GM12878 (cell line): Measurements from ENCODE around the gene RBBP9. TPM values are rescaled to one million over a fixed set of nuclear protein-coding genes. Genes with fewer than 3 reads are reported as not detected.
"Not testable (repeated sequence)": the region's sequence is repeated elsewhere in the genome, so short reads cannot be mapped to it uniquely, and the experiment has no call there.

Source experiments
- ATAC-seq: fragments of 200-7000 bp; cut with Tn5 transposase; 3 replicates; pipeline ENCODE4 v1.9.1; 2020; ENCODE audit warnings: mild to moderate bottlenecking, moderate library complexity
- BruUV-seq: library from RNA; stranded (reverse); fragments of 400-500 nt; replicated peaks from 2 replicates; lab custom pipeline; 2021; lab: Mats Ljungman, UMichigan
- CTCF ChIA-PET: fragments of 300-600 bp; sonication (Branson Sonifier 250); formaldehyde crosslinking; extraction: SDS; loops from one replicate; lab custom pipeline; 2021; ENCODE audit warnings: inconsistent platforms; lab: Yijun Ruan, JAX
- POLR2A ChIA-PET: fragments of 350-600 bp; formaldehyde crosslinking; extraction: SDS; loops from one replicate; lab custom pipeline; 2021; ENCODE audit warnings: inconsistent platforms; lab: Charles Lee
- RAD21 ChIA-PET: fragments of 300-600 bp; sonication (Branson Sonifier 250); formaldehyde crosslinking; loops from one replicate; lab custom pipeline; 2023; ENCODE audit warnings: antibody characterized with exemption; ENCODE audit not compliant: unreplicated experiment; lab: Charles Lee
- SMC1A ChIA-PET: fragments of 300-600 bp; sonication (Branson Sonifier 250); formaldehyde crosslinking; loops from one replicate; lab custom pipeline; 2023; ENCODE audit not compliant: unreplicated experiment, uncharacterized antibody; lab: Charles Lee
- DNase-seq: peaks from one replicate; pipeline ENCODE4 v3.0.0-alpha.2; 2011; ENCODE audit warnings: low read depth, low spot score
- FAIRE-seq: peaks from 3 replicates; lab custom pipeline; 2011; peaks lifted over from hg19 to GRCh38; lab: Jason Lieb, UNC
- H2AFZ ChIP-seq: 2 replicates; pipeline ENCODE4 v1.6.0; 2011; ENCODE audit warnings: low read depth, low read length, control low read depth; ENCODE audit not compliant: control insufficient read depth
- H3K27ac ChIP-seq: 2 replicates; pipeline ENCODE4 v1.5.1; 2011; ENCODE audit warnings: control low read depth; ENCODE audit not compliant: control insufficient read depth, insufficient read depth
- H3K27me3 ChIP-seq, 2 experiments: replicated peaks in 1 of 2; 2 replicates each; pipeline versions ENCODE4 v1.6.0 to v1.6.1; 2011; ENCODE audit warnings: low read length in 1 of 2; ENCODE audit not compliant: control insufficient read depth in 2 of 2, insufficient read depth in 2 of 2
- H3K36me3 ChIP-seq, 2 experiments: 2 replicates each; pipeline ENCODE4 v1.5.1; 2011; ENCODE audit warnings: low read length in 1 of 2; ENCODE audit not compliant: control insufficient read depth in 2 of 2, insufficient read depth in 2 of 2
- H3K4me1 ChIP-seq: 2 replicates; pipeline ENCODE4 v1.6.1; 2011; ENCODE audit warnings: mild to moderate bottlenecking, low read length, moderate library complexity, mixed read lengths; ENCODE audit not compliant: control insufficient read depth, insufficient read depth
- H3K4me2 ChIP-seq: 2 replicates; pipeline ENCODE4 v1.6.0; 2011; ENCODE audit warnings: control low read depth; ENCODE audit not compliant: control insufficient read depth, insufficient read depth
- H3K4me3 ChIP-seq: fragments of 200-600 bp; sonication (generic); 2 replicates; pipeline ENCODE4 v1.5.1; 2016
- H3K79me2 ChIP-seq: 2 replicates; pipeline ENCODE4 v1.6.0; 2011; ENCODE audit warnings: low read length; ENCODE audit not compliant: control insufficient read depth, insufficient read depth
- H3K9ac ChIP-seq: 2 replicates; pipeline ENCODE4 v1.8.0; 2011; ENCODE audit warnings: low read length, control low read depth, mixed read lengths; ENCODE audit not compliant: control insufficient read depth, insufficient read depth
- H3K9me3 ChIP-seq: replicated peaks from 3 replicates; pipeline ENCODE4 v1.5.1; 2011; ENCODE audit warnings: mild to moderate bottlenecking, low read length; ENCODE audit not compliant: control insufficient read depth, insufficient read depth
- H4K20me1 ChIP-seq: 2 replicates; pipeline ENCODE4 v1.6.0; 2011; ENCODE audit not compliant: control insufficient read depth, insufficient read depth
- MYB ChIP-seq: fragments of 150-350 bp; IDR thresholded peaks from 2 replicates; pipeline ENCODE4 v1.6.1; 2014; ENCODE audit warnings: mild to moderate bottlenecking, low read depth, low read length, borderline replicate concordance
- SMAD5 ChIP-seq: IDR thresholded peaks from 2 replicates; pipeline ENCODE4 v1.6.1; 2016; ENCODE audit warnings: antibody characterized with exemption, low read depth
- WGBS: methylation state at CpG from one replicate; pipeline ENCODE4 v1.1.6; 2016; ENCODE audit warnings: low lambda C conversion rate; ENCODE audit not compliant: insufficient replicate concordance, insufficient coverage; ENCODE audit errors: missing lambda C conversion rate; 5-methylcytosine and 5-hydroxymethylcytosine counted together
- in situ Hi-C: fragments of 300-500 bp; cut with MboI; formaldehyde crosslinking; loops from 9 replicates; pipeline ENCODE4 v1.14.3; 2018; ENCODE audit warnings: mixed read lengths
- intact Hi-C: fragments of 100-400 bp; cut with micrococcal nuclease; formaldehyde crosslinking; loops from one replicate; pipeline ENCODE4 v1.14.2; 2022; ENCODE audit not compliant: unreplicated experiment
- polyA plus RNA-seq, 11 experiments: library from polyadenylated mRNA; depleted of rRNA in 4 of 11; unstranded in 6 of 11; stranded (reverse) in 5 of 11; fragments of >200 nt; fragmentation: Nextera tagmentation in 4 of 11; fragmentation: Illumina TruSeq in 1 of 11; extraction: Ambion mirVana in 4 of 11; extraction: Trizol in 1 of 11; gene quantifications; 1 replicate in 1 of 11; 2 replicates in 10 of 11; pipeline versions ENCODE4 v1.2.1 to v1.2.3, GENCODE V29; 2011 to 2016; ENCODE audit warnings: inconsistent platforms in 2 of 11, missing spikeins in 2 of 11, low read depth in 1 of 11
- total RNA-seq, 4 experiments: library from RNA; depleted of rRNA in 3 of 4; stranded (reverse); fragments of >200 nt in 3 of 4; fragmentation: Illumina TruSeq in 1 of 4; extraction: Trizol in 1 of 4; gene quantifications; 2 replicates each; pipeline versions ENCODE4 v1.2.1 to v1.2.3, GENCODE V29; 2013 to 2021

Gene RBBP9
- total and polyA plus RNA-seq, 10 of the 15 experiments (the other 5 are each of a cell fraction or from before 2014, with no cell fraction given): 7.1 to 34.1 (median 16.0) TPM

- intact Hi-C loops, CTCF ChIA-PET, H2AFZ ChIP-seq: not testable (repeated sequence)
Measured at GRCh38 chr20:18501672-18502071, 4.6 kb upstream of the RBBP9 start.

GRCh38 chr20:18497603-18498002 is 578 bp upstream of the RBBP9 start:
- CTCF ChIA-PET: interaction anchor here (0.7 to 5.2 kb wide), 5 partner anchors 10 to 84 kb away, joined by 3 to 46 read pairs (median 3); partner anchors contain the start of genes POLR3F and SEC23B
- no peak for DNase-seq
- no peaks in the 10 kb centered on the region for H3K79me2 ChIP-seq
- no TSS peak for BruUV-seq
- no peaks in the 10 kb centered on the region for H3K4me1 ChIP-seq
- no peak overlapping the region for H3K27ac ChIP-seq
- TF ChIP-seq SMAD5 (no peak), MYB (no peak)
- H2AFZ ChIP-seq: peak overlapping the region; percentile 94
- POLR2A ChIA-PET: interaction anchor here (1.9 to 4.7 kb wide), 3 partner anchors 9 to 69 kb away, joined by 7 to 96 read pairs (median 20); partner anchors contain the start of genes DZANK1, POLR3F, SEC23B and SMIM26
- peak overlapping the region; percentile 73; the same call in 1 of the 2 replicates for H3K4me3 ChIP-seq
- RAD21 ChIA-PET: interaction anchor here (1.0 to 4.0 kb wide), 7 partner anchors 8 to 927 kb away, joined by 3 to 67 read pairs (median 4); partner anchors contain the start of genes DZANK1, POLR3F and SEC23B
- H3K4me2 ChIP-seq: no peak overlapping the region
- no peaks in the 10 kb centered on the region for H4K20me1 ChIP-seq
- in situ Hi-C loops (no loop called here), intact Hi-C loops (loop anchor here (1.0 to 2.0 kb wide), 2 partner anchors 10 to 69 kb away; partner anchors contain the start of genes SEC23B and SMIM26)
- H3K9me3 ChIP-seq: no peaks in the 10 kb centered on the region
- H3K9ac ChIP-seq: 0 out of 2 replicates have a peak overlapping the region, but pooled peaks have one; percentile 58
- H3K27me3 ChIP-seq: no peaks in the 10 kb centered on the region
- ATAC-seq: no peak
- SMC1A ChIA-PET: interaction anchor here (0.9 to 3.9 kb wide), 8 partner anchors 10 to 84 kb away, joined by 3 to 83 read pairs (median 5); partner anchors contain the start of genes DZANK1, POLR3F and SEC23B
- FAIRE-seq: no peak
- 97% methylated on average over 3 of the region's 3 CpGs for WGBS
- H3K36me3 ChIP-seq: 0 out of 4 replicates have a peak, but pooled peaks cover 0 to 3% of the 10 kb centered on the region in 2 experiments

More at GRCh38 chr20:18501672-18502071, 4.6 kb upstream of the RBBP9 start:
- POLR2A ChIA-PET, H3K27ac ChIP-seq, H3K4me2 ChIP-seq, DNase-seq, H3K9me3 ChIP-seq, FAIRE-seq, H3K9ac ChIP-seq, H3K36me3 ChIP-seq, H3K4me1 ChIP-seq, BruUV-seq, SMC1A ChIA-PET, H4K20me1 ChIP-seq, H3K79me2 ChIP-seq, H3K4me3 ChIP-seq, H3K27me3 ChIP-seq, RAD21 ChIA-PET, ATAC-seq: not testable (repeated sequence)
- WGBS: 0% methylated on average over 1 of the region's 1 CpG
- in situ Hi-C loops: loop anchor here (25.0 kb wide), 1 partner anchor 1511 kb away; the partner anchor contains the start of gene NAA20
